GM19193 (cell line): ENCODE measurements around the gene YARS1.

Experiments
- POLR2A ChIP-seq: IDR thresholded peaks from 4 replicates; pipeline ENCODE4 v1.6.1; 2011; ENCODE audit not compliant: insufficient read depth, insufficient read length; ENCODE audit errors: extremely low read depth

Gene YARS1

GRCh38 chr1:32773018-32773763 lies 44.0 kb downstream of the YARS1 start:
- TF ChIP-seq POLR2A: peak; percentile 10

GRCh38 chr1:32772281-32773017 lies 44.7 kb downstream of the YARS1 start:
- peak; percentile 21 for TF ChIP-seq POLR2A

- no peak for TF ChIP-seq POLR2A
These were observed 45.4 kb downstream of the YARS1 start for GRCh38 chr1:32771561-32772280.

- TF ChIP-seq POLR2A: no peak
These were observed 46.2 kb downstream of the YARS1 start for GRCh38 chr1:32770741-32771548.

GRCh38 chr1:32770221-32770731 lies 46.9 kb downstream of the YARS1 start:
- TF ChIP-seq POLR2A: no peak

- TF ChIP-seq POLR2A: no peak
These were observed 47.5 kb downstream of the YARS1 start for GRCh38 chr1:32769524-32770220.

GRCh38 chr1:32768110-32768850 lies 48.9 kb downstream of the YARS1 start:
- no peak for TF ChIP-seq POLR2A

- TF ChIP-seq POLR2A: no peak
These were observed 49.5 kb downstream of the YARS1 start for GRCh38 chr1:32767641-32768040.

GRCh38 chr1:32767156-32767555 lies 50.0 kb downstream of the YARS1 start:
- TF ChIP-seq POLR2A: no peak

- TF ChIP-seq POLR2A: no peak
These were observed 50.7 kb downstream of the YARS1 start for GRCh38 chr1:32766328-32766972.

- TF ChIP-seq POLR2A: no peak
These were observed 51.4 kb downstream of the YARS1 start for GRCh38 chr1:32765570-32766327.

GRCh38 chr1:32764826-32765569 lies 52.2 kb downstream of the YARS1 start:
- TF ChIP-seq POLR2A: no peak

- TF ChIP-seq POLR2A: no peak
These were observed 53.9 kb downstream of the YARS1 start for GRCh38 chr1:32763221-32763620.
